K562 (cell line): ENCODE measurements around the gene PLEKHG5. TPM values are rescaled to one million over a fixed set of nuclear protein-coding genes. Genes with fewer than 3 reads are reported as not detected.

Experiments used
- ATAC-seq: fragments of 200-7000 bp; cut with Tn5 transposase; 3 replicates; pipeline ENCODE4 v1.9.1; 2020; ENCODE audit warnings: moderate library complexity
- BruUV-seq: library from RNA; stranded (reverse); fragments of 400-500 nt; replicated peaks from 2 replicates; lab custom pipeline; 2021; lab: Mats Ljungman, UMichigan
- CTCF ChIA-PET: fragments of 300-600 bp; formaldehyde crosslinking; extraction: SDS; loops from one replicate; lab custom pipeline; 2021; ENCODE audit warnings: low intra/inter-chr PET ratio; lab: Yijun Ruan, JAX
- POLR2A ChIA-PET: fragments of 300-600, 350-650 bp; sonication (Branson Sonifier 250); formaldehyde crosslinking; extraction: SDS; loops from one replicate; lab custom pipeline; 2021; ENCODE audit warnings: antibody characterized with exemption, inconsistent platforms; lab: Yijun Ruan, JAX
- DNase-seq, 4 experiments: peaks; one replicate each; pipeline versions ENCODE4 v3.0.0 to v3.0.0-alpha.2; 2011 to 2018; ENCODE audit warnings: low spot score in 3 of 4, mixed read lengths in 3 of 4; ENCODE audit errors: extremely low read depth in 1 of 4
- FAIRE-seq: peaks from 2 replicates; lab custom pipeline; 2011; peaks lifted over from hg19 to GRCh38; lab: Jason Lieb, UNC
- H2AFZ ChIP-seq: 2 replicates; pipeline ENCODE4 v1.6.0; 2011; ENCODE audit warnings: low read depth, low read length, control low read depth, inconsistent platforms
- H3K27ac ChIP-seq: fragments of 200-600 bp; 3 replicates; pipeline ENCODE4 v1.8.0; 2011; ENCODE audit warnings: low read depth, mild to moderate bottlenecking, control low read depth, inconsistent platforms, low read length, moderate library complexity, mixed read lengths; ENCODE audit errors: extremely low read depth
- H3K27me3 ChIP-seq, 2 experiments: fragments of 300-600 bp in 1 of 2; 2 replicates in 1 of 2; 3 replicates in 1 of 2; pipeline versions ENCODE4 v1.6.0 to v1.8.0; 2011; ENCODE audit warnings: inconsistent platforms in 2 of 2, low read length in 2 of 2, mild to moderate bottlenecking in 1 of 2, mixed read lengths in 1 of 2, moderate library complexity in 1 of 2; ENCODE audit not compliant: control insufficient read depth in 2 of 2, insufficient read depth in 2 of 2
- H3K36me3 ChIP-seq: fragments of 300-600 bp; 3 replicates; pipeline ENCODE4 v1.8.0; 2011; ENCODE audit warnings: mild to moderate bottlenecking, low read length, inconsistent platforms; ENCODE audit not compliant: control insufficient read depth, insufficient read depth
- H3K4me1 ChIP-seq, 2 experiments: fragments of 200-600 bp in 1 of 2; replicated peaks in 1 of 2; 2 replicates in 1 of 2; 3 replicates in 1 of 2; pipeline versions ENCODE4 v1.5.1 to v1.8.0; 2011; ENCODE audit warnings: inconsistent platforms in 2 of 2, low read length in 2 of 2, mild to moderate bottlenecking in 1 of 2, mixed read lengths in 1 of 2, moderate library complexity in 1 of 2; ENCODE audit not compliant: control insufficient read depth in 2 of 2, insufficient read depth in 2 of 2
- H3K4me2 ChIP-seq: 2 replicates; pipeline ENCODE4 v1.6.1; 2011; ENCODE audit warnings: low read length, control low read depth, inconsistent platforms, mixed read lengths; ENCODE audit not compliant: insufficient read depth
- H3K4me3 ChIP-seq: fragments of 200-600 bp; sonication (generic), shearing (Covaris generic); 2 replicates; pipeline ENCODE4 v1.5.1; 2016; ENCODE audit warnings: control low read depth, inconsistent platforms
- H3K79me2 ChIP-seq: fragments of 200-600 bp; 3 replicates; pipeline ENCODE4 v1.8.0; 2011; ENCODE audit warnings: low read length, inconsistent platforms; ENCODE audit not compliant: control insufficient read depth, insufficient read depth
- H3K9ac ChIP-seq, 2 experiments: 2 replicates each; pipeline versions ENCODE4 v1.6.0 to v1.6.1; 2011; ENCODE audit warnings: low read depth in 2 of 2, low read length in 2 of 2, control low read depth in 1 of 2, inconsistent platforms in 1 of 2, mild to moderate bottlenecking in 1 of 2, mixed read lengths in 1 of 2; ENCODE audit not compliant: insufficient read depth in 1 of 2
- H3K9me1 ChIP-seq: one replicate; pipeline ENCODE4 v1.6.0; 2011; ENCODE audit warnings: inconsistent platforms, mild to moderate bottlenecking, low read length, moderate library complexity; ENCODE audit not compliant: control insufficient read depth, insufficient read depth
- H3K9me3 ChIP-seq: replicated peaks from 2 replicates; pipeline ENCODE4 v1.5.1; 2011; ENCODE audit warnings: low read depth, low read length, inconsistent platforms; ENCODE audit not compliant: control insufficient read depth, insufficient read depth
- H4K20me1 ChIP-seq: replicated peaks from 2 replicates; pipeline ENCODE4 v1.6.1; 2011; ENCODE audit warnings: low read length, inconsistent platforms, mixed read lengths; ENCODE audit not compliant: control insufficient read depth, insufficient read depth
- CCNT2 ChIP-seq: IDR thresholded peaks from 2 replicates; pipeline ENCODE4 v1.6.1; 2011; ENCODE audit warnings: borderline replicate concordance, low read depth, mild to moderate bottlenecking, moderate library complexity, mixed read lengths, low read length; ENCODE audit not compliant: insufficient read length; ENCODE audit errors: extremely low read depth
- CHD4 ChIP-seq: fragments of 200-600 bp; sonication (generic); IDR thresholded peaks from 3 replicates; pipeline ENCODE4 v1.6.1; 2012; ENCODE audit warnings: low read depth, mild to moderate bottlenecking, mixed read lengths, low read length, inconsistent platforms; ENCODE audit not compliant: insufficient read depth, insufficient replicate concordance, poor library complexity, severe bottlenecking
- KAT8 ChIP-seq: fragments of 450-650 bp; IDR thresholded peaks from 2 replicates; pipeline ENCODE4 v1.6.1; 2016; ENCODE audit warnings: low read depth, mild to moderate bottlenecking
- MEF2D ChIP-seq: conservative IDR thresholded peaks from 2 replicates; pipeline ENCODE4 v1.6.1; 2016; ENCODE audit warnings: low read depth, missing genetic modification characterization, missing compliant biosample characterization
- NELFE ChIP-seq: IDR thresholded peaks from 2 replicates; pipeline ENCODE4 v1.6.1; 2011; ENCODE audit warnings: mild to moderate bottlenecking; ENCODE audit not compliant: insufficient read depth, insufficient read length
- NFATC3 ChIP-seq: fragments of 450-650 bp; IDR thresholded peaks from 2 replicates; pipeline ENCODE4 v1.6.1; 2017; ENCODE audit warnings: mild to moderate bottlenecking
- NFIC ChIP-seq: fragments of 450-650 bp; IDR thresholded peaks from 2 replicates; pipeline ENCODE4 v1.6.1; 2017; ENCODE audit warnings: mild to moderate bottlenecking, inconsistent platforms
- SAFB2 ChIP-seq: fragments of 200-400 bp; formaldehyde crosslinking; IDR thresholded peaks from 2 replicates; pipeline ENCODE4 v1.6.1; 2018; ENCODE audit warnings: borderline replicate concordance, low read length, low read depth, moderate library complexity; ENCODE audit not compliant: severe bottlenecking
- SMARCB1 ChIP-seq: IDR thresholded peaks from 2 replicates; pipeline ENCODE4 v1.6.1; 2011; ENCODE audit warnings: improper control_type of control experiment, low read depth; ENCODE audit not compliant: insufficient read length
- SMC3 ChIP-seq: conservative IDR thresholded peaks from 2 replicates; pipeline ENCODE4 v1.6.1; 2011; ENCODE audit warnings: low read depth, low read length, improper control_type of control experiment; ENCODE audit not compliant: insufficient read depth
- SUPT5H ChIP-seq: fragments of 450-650 bp; IDR thresholded peaks from 2 replicates; pipeline ENCODE4 v1.6.1; 2016
- TAF7 ChIP-seq: fragments of 450-650 bp; IDR thresholded peaks from 2 replicates; pipeline ENCODE4 v1.6.1; 2016; ENCODE audit warnings: missing genetic modification characterization, missing compliant biosample characterization
- TCF3 ChIP-seq: sonication (generic); formaldehyde crosslinking; IDR thresholded peaks from 2 replicates; pipeline ENCODE4 v1.4.0; 2020; ENCODE audit warnings: mild to moderate bottlenecking, missing genetic modification reagents
- ZBED1 ChIP-seq: IDR thresholded peaks from 2 replicates; pipeline ENCODE4 v1.6.1; 2014
- ZNF583 ChIP-seq: fragments of 250-450 bp; sonication (Bioruptor Pico); IDR thresholded peaks from 2 replicates; pipeline ENCODE4 v1.4.0; 2020
- ZNF766 ChIP-seq: fragments of 200-800 bp; sonication (Bioruptor generic); conservative IDR thresholded peaks from 2 replicates; pipeline ENCODE4 v1.6.1; 2016; ENCODE audit warnings: missing genetic modification characterization, missing compliant biosample characterization
- ZNF778 ChIP-seq: fragments of 450-650 bp; formaldehyde crosslinking; IDR thresholded peaks from 2 replicates; pipeline ENCODE4 v1.4.0; 2020; ENCODE audit warnings: mild to moderate bottlenecking, moderate library complexity
- WGBS: fragments of 100-300 bp; shearing (Covaris generic); methylation state at CpG from one replicate; pipeline ENCODE4 v1.1.6; 2016; ENCODE audit warnings: low coverage, mixed read lengths; ENCODE audit not compliant: insufficient coverage; ENCODE audit errors: missing lambda C conversion rate; 5-methylcytosine and 5-hydroxymethylcytosine counted together
- in situ Hi-C: fragments of 300-500 bp; cut with MboI; formaldehyde crosslinking; loops from 4 replicates; pipeline ENCODE4 v1.15.0; 2018; ENCODE audit warnings: inconsistent platforms, mixed read lengths
- intact Hi-C: fragments of 100-400 bp; cut with micrococcal nuclease; formaldehyde crosslinking; loops from 2 replicates; pipeline ENCODE4 v1.14.2; 2022
- polyA plus RNA-seq, 8 experiments: library from polyadenylated mRNA; depleted of rRNA in 4 of 8; stranded (reverse) in 5 of 8; unstranded in 3 of 8; fragments of >200 nt; fragmentation: Nextera tagmentation in 2 of 8; fragmentation: Illumina TruSeq in 1 of 8; extraction: Ambion mirVana in 2 of 8; extraction: Trizol in 1 of 8; gene quantifications; 2 replicates each; pipeline versions ENCODE4 v1.2.1 to v1.2.3, GENCODE V29; 2011 to 2014; ENCODE audit warnings: inconsistent platforms in 1 of 8, missing spikeins in 1 of 8
- total RNA-seq, 7 experiments: library from RNA; depleted of rRNA in 6 of 7; stranded (reverse); fragments of >200 nt in 6 of 7; fragmentation: Illumina TruSeq in 2 of 7; extraction: Trizol in 2 of 7; gene quantifications; 2 replicates each; pipeline versions ENCODE4 v1.2.1 to v1.2.3, GENCODE V29; 2011 to 2021; ENCODE audit warnings: low replicate concordance in 1 of 7
- TF ChIP-seq, protein P1 (sequence below): fragments of 250-450 bp; sonication (Bioruptor Pico); IDR thresholded peaks from 2 replicates; pipeline ENCODE4 v1.5.0; 2022; ENCODE audit warnings: mild to moderate bottlenecking
- TF ChIP-seq, protein P2 (sequence below): fragments of 250-450 bp; sonication (Bioruptor Pico); IDR thresholded peaks from 2 replicates; pipeline ENCODE4 v1.8.0; 2021; ENCODE audit warnings: mild to moderate bottlenecking, moderate library complexity

Gene PLEKHG5
- total and polyA plus RNA-seq, 9 of the 15 experiments (the other 6 are each of a cell fraction or from before 2014, with no cell fraction given) = 0.04 to 0.29 (median 0.09) TPM; not detected in 3

GRCh38 chr1:6461051-6461530 is 30.4 kb downstream of the PLEKHG5 start (continued):
- TF ChIP-seq NELFE = no peak
- TF ChIP-seq SAFB2 = no peak
- TF ChIP-seq TCF3 (CRISPR knock-in tag) = no peak
- no peak for TF ChIP-seq MEF2D (tag)
- no peak for TF ChIP-seq KAT8
- no peak for TF ChIP-seq SMC3
- TF ChIP-seq CCNT2 = no peak
- no peak for TF ChIP-seq NFATC3

GRCh38 chr1:6460301-6461050 is 31.0 kb downstream of the PLEKHG5 start:
- in situ Hi-C loops = no loop called here
- ChIA-PET POLR2A (interaction anchor here (0.7 to 0.8 kb wide), 3 partner anchors 8 to 183 kb away, joined by 3 read pairs; no protein-coding TSS in a partner anchor), CTCF (no interaction called here)
- no peak overlapping the region for H3K4me3 ChIP-seq
- H3K9me1 ChIP-seq = no peaks in the 10 kb centered on the region
- DNase-seq = peak in 1 of 4 experiments; percentile 15
- peak; percentile 65 for FAIRE-seq
- H3K27ac ChIP-seq = no peak overlapping the region
- 13% methylated on average over 39 of the region's 39 CpGs for WGBS
- peaks cover 23% of the 10 kb centered on the region for H4K20me1 ChIP-seq
- no peaks in the 10 kb centered on the region for H3K9me3 ChIP-seq
- peaks cover 0 to 48% of the 10 kb centered on the region in 2 experiments; a peak in 2 of 5 replicates for H3K4me1 ChIP-seq
- H3K9ac ChIP-seq = no peak overlapping the region
- no peaks in the 10 kb centered on the region for H3K79me2 ChIP-seq
- no peak overlapping the region for H2AFZ ChIP-seq
- peaks cover 57 to 76% of the 10 kb centered on the region in 2 experiments for H3K27me3 ChIP-seq
- BruUV-seq = no TSS peak
- no peaks in the 10 kb centered on the region for H3K36me3 ChIP-seq
- H3K4me2 ChIP-seq = no peak overlapping the region
- no peak for ATAC-seq
- intact Hi-C loops = no loop called here
- TF ChIP-seq TAF7 (tag) (no peak), ZBED1 (no peak), NELFE (no peak), SUPT5H (no peak), ZNF766 (CRISPR knock-in tag) (no peak), SMARCB1 (no peak), CHD4 (no peak), ZNF583 (no peak), NFIC (no peak), ZNF778 (CRISPR knock-in tag) (no peak)
- TF ChIP-seq, protein P1, sequence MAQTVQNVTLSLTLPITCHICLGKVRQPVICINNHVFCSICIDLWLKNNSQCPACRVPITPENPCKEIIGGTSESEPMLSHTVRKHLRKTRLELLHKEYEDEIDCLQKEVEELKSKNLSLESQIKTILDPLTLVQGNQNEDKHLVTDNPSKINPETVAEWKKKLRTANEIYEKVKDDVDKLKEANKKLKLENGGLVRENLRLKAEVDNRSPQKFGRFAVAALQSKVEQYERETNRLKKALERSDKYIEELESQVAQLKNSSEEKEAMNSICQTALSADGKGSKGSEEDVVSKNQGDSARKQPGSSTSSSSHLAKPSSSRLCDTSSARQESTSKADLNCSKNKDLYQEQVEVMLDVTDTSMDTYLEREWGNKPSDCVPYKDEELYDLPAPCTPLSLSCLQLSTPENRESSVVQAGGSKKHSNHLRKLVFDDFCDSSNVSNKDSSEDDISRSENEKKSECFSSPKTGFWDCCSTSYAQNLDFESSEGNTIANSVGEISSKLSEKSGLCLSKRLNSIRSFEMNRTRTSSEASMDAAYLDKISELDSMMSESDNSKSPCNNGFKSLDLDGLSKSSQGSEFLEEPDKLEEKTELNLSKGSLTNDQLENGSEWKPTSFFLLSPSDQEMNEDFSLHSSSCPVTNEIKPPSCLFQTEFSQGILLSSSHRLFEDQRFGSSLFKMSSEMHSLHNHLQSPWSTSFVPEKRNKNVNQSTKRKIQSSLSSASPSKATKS (CRISPR knock-in tag) = no peak
- TF ChIP-seq, protein P2, sequence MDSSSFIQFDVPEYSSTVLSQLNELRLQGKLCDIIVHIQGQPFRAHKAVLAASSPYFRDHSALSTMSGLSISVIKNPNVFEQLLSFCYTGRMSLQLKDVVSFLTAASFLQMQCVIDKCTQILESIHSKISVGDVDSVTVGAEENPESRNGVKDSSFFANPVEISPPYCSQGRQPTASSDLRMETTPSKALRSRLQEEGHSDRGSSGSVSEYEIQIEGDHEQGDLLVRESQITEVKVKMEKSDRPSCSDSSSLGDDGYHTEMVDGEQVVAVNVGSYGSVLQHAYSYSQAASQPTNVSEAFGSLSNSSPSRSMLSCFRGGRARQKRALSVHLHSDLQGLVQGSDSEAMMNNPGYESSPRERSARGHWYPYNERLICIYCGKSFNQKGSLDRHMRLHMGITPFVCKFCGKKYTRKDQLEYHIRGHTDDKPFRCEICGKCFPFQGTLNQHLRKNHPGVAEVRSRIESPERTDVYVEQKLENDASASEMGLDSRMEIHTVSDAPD (CRISPR knock-in tag) = no peak
